ENCODE data around the gene LRGUK.

The LRGUK gene

DNA sequence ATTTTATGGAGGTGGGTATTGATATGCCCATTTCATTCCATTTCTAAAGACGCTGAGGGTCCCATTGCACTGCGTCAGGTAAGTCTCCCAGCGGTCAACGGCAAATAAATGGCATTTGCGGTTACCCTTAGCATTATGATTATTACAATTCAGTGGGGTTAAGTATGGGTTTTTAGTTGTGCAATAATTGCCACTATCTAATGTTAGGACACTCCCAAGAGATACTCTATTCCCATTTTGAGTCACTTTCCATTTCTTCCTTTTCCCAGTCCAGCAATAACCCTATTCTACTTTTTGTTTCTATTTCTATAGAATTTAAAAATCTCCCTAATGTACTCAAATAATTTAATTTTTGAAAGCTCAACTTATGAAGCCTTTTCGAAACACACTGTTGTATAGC is 185.6 kb downstream of the LRGUK start:
- DNase-seq, result no peak

DNA sequence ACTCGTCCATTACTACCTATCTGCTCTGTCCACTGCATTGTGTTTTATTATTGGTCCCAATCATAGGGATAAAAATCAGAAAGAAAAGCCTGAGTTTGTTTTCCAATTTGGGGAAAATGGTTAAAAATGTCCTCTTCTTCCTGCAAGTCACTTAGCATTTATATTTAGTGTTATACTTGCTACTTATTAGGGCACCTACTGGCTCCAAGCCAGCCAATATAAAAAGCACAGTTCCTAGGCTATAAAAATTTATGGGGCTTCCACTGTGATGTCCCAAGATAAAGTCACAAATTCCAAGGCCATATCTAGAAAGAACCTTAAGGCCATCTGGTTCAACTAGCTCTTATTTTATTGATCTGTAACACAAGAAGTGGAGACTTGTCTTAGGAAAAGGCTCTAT is 186.4 kb downstream of the LRGUK start:
- no peak for DNase-seq

All from NCI-H1436 (cell line).